OCI-LY1 (cell line): ENCODE measurements around the gene DRD4.

Source experiments
- EZH2 ChIP-seq: fragments of 200-600 bp; sonication (generic), shearing (Covaris generic); IDR thresholded peaks from 2 replicates; pipeline ENCODE4 v1.8.0; 2017; ENCODE audit warnings: borderline replicate concordance, mixed run types, mild to moderate bottlenecking, antibody characterized with exemption, low read length, moderate library complexity, mixed read lengths
- TF ChIP-seq, protein P1 (sequence below): fragments of 200-600 bp; sonication (generic), shearing (Covaris generic); IDR thresholded peaks from 2 replicates; pipeline ENCODE4 v1.5.1; 2017; ENCODE audit warnings: mild to moderate bottlenecking, antibody characterized with exemption, low read length, moderate library complexity, mixed read lengths

DNA sequence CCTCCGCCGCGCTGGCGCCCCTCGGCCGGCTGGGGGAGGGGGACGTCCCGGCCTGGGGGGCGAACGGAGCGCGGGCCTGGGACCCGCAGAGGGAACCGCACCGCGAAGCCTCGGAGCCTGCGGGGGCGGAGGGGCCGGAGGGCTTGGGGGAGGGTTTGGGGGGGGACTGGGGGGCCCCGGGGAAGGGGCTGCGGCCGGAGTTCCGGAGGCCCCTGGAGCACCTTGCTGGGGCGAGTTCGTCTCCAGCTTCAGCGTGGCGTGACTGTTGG, 9.8 kb upstream of the DRD4 start:
- TF ChIP-seq, protein P1, sequence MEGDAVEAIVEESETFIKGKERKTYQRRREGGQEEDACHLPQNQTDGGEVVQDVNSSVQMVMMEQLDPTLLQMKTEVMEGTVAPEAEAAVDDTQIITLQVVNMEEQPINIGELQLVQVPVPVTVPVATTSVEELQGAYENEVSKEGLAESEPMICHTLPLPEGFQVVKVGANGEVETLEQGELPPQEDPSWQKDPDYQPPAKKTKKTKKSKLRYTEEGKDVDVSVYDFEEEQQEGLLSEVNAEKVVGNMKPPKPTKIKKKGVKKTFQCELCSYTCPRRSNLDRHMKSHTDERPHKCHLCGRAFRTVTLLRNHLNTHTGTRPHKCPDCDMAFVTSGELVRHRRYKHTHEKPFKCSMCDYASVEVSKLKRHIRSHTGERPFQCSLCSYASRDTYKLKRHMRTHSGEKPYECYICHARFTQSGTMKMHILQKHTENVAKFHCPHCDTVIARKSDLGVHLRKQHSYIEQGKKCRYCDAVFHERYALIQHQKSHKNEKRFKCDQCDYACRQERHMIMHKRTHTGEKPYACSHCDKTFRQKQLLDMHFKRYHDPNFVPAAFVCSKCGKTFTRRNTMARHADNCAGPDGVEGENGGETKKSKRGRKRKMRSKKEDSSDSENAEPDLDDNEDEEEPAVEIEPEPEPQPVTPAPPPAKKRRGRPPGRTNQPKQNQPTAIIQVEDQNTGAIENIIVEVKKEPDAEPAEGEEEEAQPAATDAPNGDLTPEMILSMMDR = no peak
- no peak for TF ChIP-seq EZH2
